Liver (tissue), 9 donors: ENCODE measurements around the gene TOX2. TPM values are rescaled to one million over a fixed set of nuclear protein-coding genes. Genes with fewer than 3 reads are reported as not detected.

ENCODE experiments used
- DNase-seq: peaks from one replicate; pipeline ENCODE4 v3.0.0-alpha.2; 2017; ENCODE audit warnings: low spot score
- H3K27ac ChIP-seq, 2 donors: one replicate each; pipeline ENCODE4 v1.7.0; 2013; ENCODE audit warnings: inconsistent platforms in 2 of 2, low read length in 2 of 2, control low read depth in 1 of 2, low read depth in 1 of 2, mild to moderate bottlenecking in 1 of 2
- H3K27me3 ChIP-seq, 4 donors: one replicate each; pipeline versions ENCODE4 v1.6.1 to v1.7.0; 2013; ENCODE audit warnings: low read length in 3 of 4, inconsistent platforms in 1 of 4, mild to moderate bottlenecking in 1 of 4, moderate library complexity in 1 of 4; ENCODE audit not compliant: control insufficient read depth in 4 of 4, insufficient read depth in 4 of 4
- H3K36me3 ChIP-seq, 4 donors: one replicate each; pipeline versions ENCODE4 v1.6.1 to v1.7.0; 2013; ENCODE audit warnings: low read length in 3 of 4, mild to moderate bottlenecking in 3 of 4, low read depth in 1 of 4, moderate library complexity in 1 of 4; ENCODE audit not compliant: control insufficient read depth in 4 of 4, insufficient read depth in 3 of 4
- H3K4me1 ChIP-seq, 4 donors: one replicate each; pipeline versions ENCODE4 v1.6.1 to v1.7.0; 2013; ENCODE audit warnings: low read length in 3 of 4, mild to moderate bottlenecking in 3 of 4, moderate library complexity in 1 of 4; ENCODE audit not compliant: control insufficient read depth in 4 of 4, insufficient read depth in 4 of 4
- H3K4me3 ChIP-seq, 3 donors: one replicate each; pipeline versions ENCODE4 v1.6.1 to v1.7.0; 2013; ENCODE audit warnings: low read length in 3 of 3, control low read depth in 1 of 3, low read depth in 1 of 3, mild to moderate bottlenecking in 1 of 3
- H3K9ac ChIP-seq, 2 donors: one replicate each; pipeline ENCODE4 v1.7.0; 2013; ENCODE audit warnings: low read length in 2 of 2, mild to moderate bottlenecking in 2 of 2, moderate library complexity in 2 of 2, control low read depth in 1 of 2, low read depth in 1 of 2
- H3K9me3 ChIP-seq, 4 donors: one replicate each; pipeline versions ENCODE4 v1.6.1 to v1.7.0; 2013; ENCODE audit warnings: low read length in 3 of 4; ENCODE audit not compliant: control insufficient read depth in 4 of 4
- EGR1 ChIP-seq, 2 donors: IDR thresholded peaks; 2 replicates each; pipeline ENCODE4 v1.6.1; 2016 to 2018; ENCODE audit warnings: antibody characterized with exemption in 2 of 2, low read depth in 2 of 2
- FOXA1 ChIP-seq: IDR thresholded peaks from 2 replicates; pipeline ENCODE4 v1.6.1; 2016; ENCODE audit warnings: antibody characterized with exemption
- FOXA2 ChIP-seq: IDR thresholded peaks from 2 replicates; pipeline ENCODE4 v1.6.1; 2016; ENCODE audit warnings: antibody characterized with exemption
- GABPA ChIP-seq, 2 donors: IDR thresholded peaks in 1 of 2; conservative IDR thresholded peaks in 1 of 2; 2 replicates each; pipeline ENCODE4 v1.6.1; 2016; ENCODE audit warnings: antibody characterized with exemption in 2 of 2, mild to moderate bottlenecking in 1 of 2, moderate library complexity in 1 of 2
- HNF4A ChIP-seq, 2 donors: conservative IDR thresholded peaks; 2 replicates each; pipeline ENCODE4 v1.6.1; 2016; ENCODE audit warnings: antibody characterized with exemption in 2 of 2, mild to moderate bottlenecking in 2 of 2
- HNF4G ChIP-seq: IDR thresholded peaks from 2 replicates; pipeline ENCODE4 v1.6.1; 2016; ENCODE audit warnings: antibody characterized with exemption
- JUND ChIP-seq, 2 donors: IDR thresholded peaks; 2 replicates each; pipeline ENCODE4 v1.6.1; 2016; ENCODE audit warnings: antibody characterized with exemption in 2 of 2
- NR2F2 ChIP-seq: IDR thresholded peaks from 2 replicates; pipeline ENCODE4 v1.6.1; 2016; ENCODE audit warnings: antibody characterized with exemption
- RAD21 ChIP-seq, 2 donors: IDR thresholded peaks; 2 replicates each; pipeline ENCODE4 v1.6.1; 2016; ENCODE audit warnings: antibody characterized with exemption in 2 of 2, mild to moderate bottlenecking in 2 of 2
- RXRA ChIP-seq, 2 donors: IDR thresholded peaks; 2 replicates each; pipeline ENCODE4 v1.6.1; 2017 to 2018; ENCODE audit warnings: antibody characterized with exemption in 2 of 2, mild to moderate bottlenecking in 1 of 2
- SP1 ChIP-seq: IDR thresholded peaks from 2 replicates; pipeline ENCODE4 v1.6.1; 2018; ENCODE audit warnings: antibody characterized with exemption, mild to moderate bottlenecking
- WGBS: extraction: QIAGEN DNeasy Blood & Tissue Kit; methylation state at CpG from one replicate; pipeline ENCODE4 v1.1.7; 2013; 5-methylcytosine and 5-hydroxymethylcytosine counted together
- polyA plus RNA-seq, 2 donors: library from polyadenylated mRNA; stranded (reverse) in 1 of 2; unstranded in 1 of 2; fragments of 200-250 nt in 1 of 2; fragments of >200 nt in 1 of 2; fragmentation: Nextera tagmentation in 1 of 2; extraction: Ambion mirVana in 1 of 2; gene quantifications; one replicate each; pipeline versions ENCODE4 v1.2.1 to v1.2.3, GENCODE V29; 2013 to 2015
- total RNA-seq, 2 donors: library from RNA; depleted of rRNA; stranded (reverse); fragments of >200 nt; gene quantifications; one replicate each; pipeline ENCODE4 v1.2.3, GENCODE V29; 2014
- TF ChIP-seq, protein P1 (sequence below): IDR thresholded peaks from 2 replicates; pipeline ENCODE4 v1.6.1; 2016; ENCODE audit warnings: antibody characterized with exemption, mild to moderate bottlenecking
- TF ChIP-seq, protein P2 (sequence below): IDR thresholded peaks from 2 replicates; pipeline ENCODE4 v1.6.1; 2016; ENCODE audit warnings: antibody characterized with exemption
- TF ChIP-seq, protein P3 (sequence below): IDR thresholded peaks from 2 replicates; pipeline ENCODE4 v1.6.1; 2016; ENCODE audit warnings: antibody characterized with exemption
- TF ChIP-seq, protein P4 (sequence below): fragments of 150-350 bp; IDR thresholded peaks from 2 replicates; pipeline ENCODE4 v1.5.1; 2017; ENCODE audit warnings: improper control_type of control experiment, low read depth, low read length; ENCODE audit not compliant: missing input control
- donor health status: healthy.
- donor health status: healthy.
- donor health status: healthy.
- donor health status: healthy.
- donor health status: healthy.

TOX2 gene
- total and polyA plus RNA-seq, 4 donors = 0.33 to 2.7 (median 1.4) TPM

DNA sequence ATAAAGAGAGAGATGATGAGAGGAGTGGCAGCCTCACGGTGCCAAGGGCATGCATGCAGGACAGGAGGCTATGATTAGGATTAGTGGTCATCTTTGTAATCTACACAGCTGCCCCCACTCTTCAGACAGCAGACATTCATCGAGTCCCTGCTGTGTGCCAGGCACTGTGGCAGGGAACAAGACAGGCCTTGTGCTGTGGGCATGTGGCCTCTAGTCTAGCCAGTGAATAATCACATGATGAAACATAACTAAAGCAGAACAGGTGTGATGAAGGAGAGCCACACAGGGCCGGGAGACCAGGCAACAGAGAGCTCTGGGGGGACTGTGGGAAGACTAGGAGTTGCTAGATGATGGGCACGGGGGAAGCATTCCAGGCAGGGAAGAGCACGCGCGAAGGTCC is 22.2 kb downstream of the TOX2 start:
- no peaks in the 10 kb centered on the region for H3K36me3 ChIP-seq
- no peaks in the 10 kb centered on the region for H3K27me3 ChIP-seq
- no peak for DNase-seq
- no peak overlapping the region for H3K4me3 ChIP-seq
- no peak overlapping the region for H3K9ac ChIP-seq
- 92% methylated on average over 7 of the region's 7 CpGs for WGBS
- H3K27ac ChIP-seq = no peak overlapping the region
- no peak for TF ChIP-seq EGR1 (IDR thresholded peaks at IDR 0.05; ENCODE audit: low read depth in 2 of 2)
- TF ChIP-seq FOXA2 = no peak
- TF ChIP-seq HNF4G = no peak
- no peak for TF ChIP-seq JUND (IDR thresholded peaks at IDR 0.05)
- TF ChIP-seq HNF4A (conservative IDR thresholded peaks at IDR 0.05) = no peak
- no peak for TF ChIP-seq NR2F2
- TF ChIP-seq, protein P1, sequence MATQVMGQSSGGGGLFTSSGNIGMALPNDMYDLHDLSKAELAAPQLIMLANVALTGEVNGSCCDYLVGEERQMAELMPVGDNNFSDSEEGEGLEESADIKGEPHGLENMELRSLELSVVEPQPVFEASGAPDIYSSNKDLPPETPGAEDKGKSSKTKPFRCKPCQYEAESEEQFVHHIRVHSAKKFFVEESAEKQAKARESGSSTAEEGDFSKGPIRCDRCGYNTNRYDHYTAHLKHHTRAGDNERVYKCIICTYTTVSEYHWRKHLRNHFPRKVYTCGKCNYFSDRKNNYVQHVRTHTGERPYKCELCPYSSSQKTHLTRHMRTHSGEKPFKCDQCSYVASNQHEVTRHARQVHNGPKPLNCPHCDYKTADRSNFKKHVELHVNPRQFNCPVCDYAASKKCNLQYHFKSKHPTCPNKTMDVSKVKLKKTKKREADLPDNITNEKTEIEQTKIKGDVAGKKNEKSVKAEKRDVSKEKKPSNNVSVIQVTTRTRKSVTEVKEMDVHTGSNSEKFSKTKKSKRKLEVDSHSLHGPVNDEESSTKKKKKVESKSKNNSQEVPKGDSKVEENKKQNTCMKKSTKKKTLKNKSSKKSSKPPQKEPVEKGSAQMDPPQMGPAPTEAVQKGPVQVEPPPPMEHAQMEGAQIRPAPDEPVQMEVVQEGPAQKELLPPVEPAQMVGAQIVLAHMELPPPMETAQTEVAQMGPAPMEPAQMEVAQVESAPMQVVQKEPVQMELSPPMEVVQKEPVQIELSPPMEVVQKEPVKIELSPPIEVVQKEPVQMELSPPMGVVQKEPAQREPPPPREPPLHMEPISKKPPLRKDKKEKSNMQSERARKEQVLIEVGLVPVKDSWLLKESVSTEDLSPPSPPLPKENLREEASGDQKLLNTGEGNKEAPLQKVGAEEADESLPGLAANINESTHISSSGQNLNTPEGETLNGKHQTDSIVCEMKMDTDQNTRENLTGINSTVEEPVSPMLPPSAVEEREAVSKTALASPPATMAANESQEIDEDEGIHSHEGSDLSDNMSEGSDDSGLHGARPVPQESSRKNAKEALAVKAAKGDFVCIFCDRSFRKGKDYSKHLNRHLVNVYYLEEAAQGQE = no peak
- TF ChIP-seq FOXA1 = no peak
- TF ChIP-seq, protein P2, sequence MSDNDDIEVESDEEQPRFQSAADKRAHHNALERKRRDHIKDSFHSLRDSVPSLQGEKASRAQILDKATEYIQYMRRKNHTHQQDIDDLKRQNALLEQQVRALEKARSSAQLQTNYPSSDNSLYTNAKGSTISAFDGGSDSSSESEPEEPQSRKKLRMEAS = no peak
- no peaks in the 10 kb centered on the region for H3K9me3 ChIP-seq
- peaks cover 3 to 14% (median 11%) of the 10 kb centered on the region in 4 donors for H3K4me1 ChIP-seq

DNA sequence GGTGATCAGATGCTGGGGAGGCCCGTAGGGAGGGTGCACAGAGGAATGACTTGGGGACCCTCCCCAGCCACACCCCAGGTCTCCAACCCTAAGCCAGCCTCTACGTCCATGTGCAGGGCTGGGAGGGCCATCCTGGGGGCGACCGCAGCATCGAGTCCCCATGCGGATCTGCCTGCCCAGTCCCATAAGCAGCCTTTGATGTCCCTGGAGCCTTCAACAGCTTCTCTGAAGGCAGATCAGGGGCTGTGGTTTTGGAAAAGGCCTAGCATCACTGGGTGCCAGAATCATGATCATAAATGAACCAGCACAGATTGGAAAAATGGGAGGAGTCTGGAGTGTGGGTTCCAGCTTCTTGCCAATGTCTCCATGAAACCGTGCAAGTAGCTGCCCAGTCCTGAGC is 22.9 kb downstream of the TOX2 start:
- H3K27me3 ChIP-seq = no peaks in the 10 kb centered on the region
- H3K4me3 ChIP-seq = no peak overlapping the region
- WGBS = 93% methylated on average over 7 of the region's 7 CpGs
- TF ChIP-seq GABPA (IDR thresholded peaks at IDR 0.05 in 1 of 2, conservative IDR thresholded peaks at IDR 0.05 in 1 of 2) (no peak), HNF4A (conservative IDR thresholded peaks at IDR 0.05) (no peak), SP1 (no peak), RXRA (IDR thresholded peaks at IDR 0.05) (no peak), RAD21 (IDR thresholded peaks at IDR 0.05) (no peak), FOXA2 (no peak)
- TF ChIP-seq, protein P3, sequence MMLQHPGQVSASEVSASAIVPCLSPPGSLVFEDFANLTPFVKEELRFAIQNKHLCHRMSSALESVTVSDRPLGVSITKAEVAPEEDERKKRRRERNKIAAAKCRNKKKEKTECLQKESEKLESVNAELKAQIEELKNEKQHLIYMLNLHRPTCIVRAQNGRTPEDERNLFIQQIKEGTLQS = no peak
- no peak for DNase-seq
- H3K4me1 ChIP-seq = peaks cover 3 to 17% (median 11%) of the 10 kb centered on the region in 4 donors
- no peak overlapping the region for H3K27ac ChIP-seq
- H3K9me3 ChIP-seq = no peaks in the 10 kb centered on the region
- no peaks in the 10 kb centered on the region for H3K36me3 ChIP-seq
- no peak overlapping the region for H3K9ac ChIP-seq

DNA sequence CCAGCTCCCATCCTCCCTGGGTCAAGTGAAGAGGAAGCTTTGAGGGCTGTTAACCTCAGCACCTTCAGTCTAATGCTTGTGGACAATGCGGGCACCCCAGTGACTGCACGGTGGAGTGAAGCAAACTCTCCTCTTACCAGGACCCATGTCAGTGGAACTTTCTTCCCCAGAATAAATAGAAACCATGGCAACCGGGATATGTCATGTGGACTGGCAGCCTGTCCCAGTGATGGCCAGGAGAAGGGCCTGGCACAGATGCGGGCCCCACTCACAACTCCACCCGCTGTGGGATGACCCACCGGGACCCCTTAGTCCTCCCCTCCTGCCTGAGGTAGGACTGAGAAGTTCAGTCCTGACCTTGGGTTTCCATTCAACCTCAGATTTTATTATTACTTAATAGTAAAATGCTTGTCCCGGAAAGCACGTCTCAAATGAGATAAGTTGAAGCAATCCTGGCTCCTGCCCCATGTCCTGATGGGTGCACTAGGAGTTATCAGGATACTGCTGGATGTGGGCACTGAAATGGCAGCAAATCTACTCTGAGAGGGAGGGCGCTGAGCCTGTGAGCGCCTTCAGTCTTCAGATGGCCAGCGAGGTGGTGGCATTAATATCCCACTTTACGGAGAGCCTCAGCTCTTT is 23.5 kb downstream of the TOX2 start:
- H3K4me1 ChIP-seq = peaks cover 3 to 17% (median 15%) of the 10 kb centered on the region in 4 donors
- no peak for DNase-seq
- H3K9ac ChIP-seq = no peak overlapping the region
- H3K27me3 ChIP-seq = no peaks in the 10 kb centered on the region
- TF ChIP-seq, protein P1 = no peak
- TF ChIP-seq, protein P4, sequence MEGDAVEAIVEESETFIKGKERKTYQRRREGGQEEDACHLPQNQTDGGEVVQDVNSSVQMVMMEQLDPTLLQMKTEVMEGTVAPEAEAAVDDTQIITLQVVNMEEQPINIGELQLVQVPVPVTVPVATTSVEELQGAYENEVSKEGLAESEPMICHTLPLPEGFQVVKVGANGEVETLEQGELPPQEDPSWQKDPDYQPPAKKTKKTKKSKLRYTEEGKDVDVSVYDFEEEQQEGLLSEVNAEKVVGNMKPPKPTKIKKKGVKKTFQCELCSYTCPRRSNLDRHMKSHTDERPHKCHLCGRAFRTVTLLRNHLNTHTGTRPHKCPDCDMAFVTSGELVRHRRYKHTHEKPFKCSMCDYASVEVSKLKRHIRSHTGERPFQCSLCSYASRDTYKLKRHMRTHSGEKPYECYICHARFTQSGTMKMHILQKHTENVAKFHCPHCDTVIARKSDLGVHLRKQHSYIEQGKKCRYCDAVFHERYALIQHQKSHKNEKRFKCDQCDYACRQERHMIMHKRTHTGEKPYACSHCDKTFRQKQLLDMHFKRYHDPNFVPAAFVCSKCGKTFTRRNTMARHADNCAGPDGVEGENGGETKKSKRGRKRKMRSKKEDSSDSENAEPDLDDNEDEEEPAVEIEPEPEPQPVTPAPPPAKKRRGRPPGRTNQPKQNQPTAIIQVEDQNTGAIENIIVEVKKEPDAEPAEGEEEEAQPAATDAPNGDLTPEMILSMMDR = no peak
- TF ChIP-seq EGR1 (IDR thresholded peaks at IDR 0.05; ENCODE audit: low read depth in 2 of 2) (no peak), RAD21 (IDR thresholded peaks at IDR 0.05) (no peak), NR2F2 (no peak)
- TF ChIP-seq, protein P3 = no peak
- H3K36me3 ChIP-seq = no peaks in the 10 kb centered on the region
- no peak overlapping the region for H3K4me3 ChIP-seq
- H3K27ac ChIP-seq = no peak overlapping the region
- H3K9me3 ChIP-seq = no peaks in the 10 kb centered on the region
- WGBS = 83% methylated on average over 12 of the region's 12 CpGs
